Measurements from ENCODE around the gene ABHD1. TPM values are rescaled to one million over a fixed set of nuclear protein-coding genes. Genes with fewer than 3 reads are reported as not detected.

The ABHD1 gene
- total RNA-seq, 3 donors from 2014 or later (not counting 1 experiment from before 2014, with no cell fraction given), result 0.88 to 2.4 (median 1.2) TPM

- DNase-seq, result no peak
- WGBS (ENCODE audit: insufficient coverage), result 17% methylated on average over 54 of the region's 54 CpGs
- intact Hi-C loops (cut with micrococcal nuclease), result loop anchor here (1.0 to 10.0 kb wide), 4 partner anchors 16 to 125 kb away; partner anchors contain the start of genes AGBL5, ATRAID, OST4 and PREB
- no peaks in the 10 kb centered on the region for H3K27me3 Mint-ChIP-seq (ENCODE audit: low read depth in 2 of 2)
- H3K4me1 ChIP-seq (ENCODE audit: control insufficient read depth, insufficient read depth, low read length), result peaks cover 27% of the 10 kb centered on the region
- H3K27ac ChIP-seq (ENCODE audit: low read length), result peak within 1 kb of the TSS; percentile 82
- TF ChIP-seq, protein P1, sequence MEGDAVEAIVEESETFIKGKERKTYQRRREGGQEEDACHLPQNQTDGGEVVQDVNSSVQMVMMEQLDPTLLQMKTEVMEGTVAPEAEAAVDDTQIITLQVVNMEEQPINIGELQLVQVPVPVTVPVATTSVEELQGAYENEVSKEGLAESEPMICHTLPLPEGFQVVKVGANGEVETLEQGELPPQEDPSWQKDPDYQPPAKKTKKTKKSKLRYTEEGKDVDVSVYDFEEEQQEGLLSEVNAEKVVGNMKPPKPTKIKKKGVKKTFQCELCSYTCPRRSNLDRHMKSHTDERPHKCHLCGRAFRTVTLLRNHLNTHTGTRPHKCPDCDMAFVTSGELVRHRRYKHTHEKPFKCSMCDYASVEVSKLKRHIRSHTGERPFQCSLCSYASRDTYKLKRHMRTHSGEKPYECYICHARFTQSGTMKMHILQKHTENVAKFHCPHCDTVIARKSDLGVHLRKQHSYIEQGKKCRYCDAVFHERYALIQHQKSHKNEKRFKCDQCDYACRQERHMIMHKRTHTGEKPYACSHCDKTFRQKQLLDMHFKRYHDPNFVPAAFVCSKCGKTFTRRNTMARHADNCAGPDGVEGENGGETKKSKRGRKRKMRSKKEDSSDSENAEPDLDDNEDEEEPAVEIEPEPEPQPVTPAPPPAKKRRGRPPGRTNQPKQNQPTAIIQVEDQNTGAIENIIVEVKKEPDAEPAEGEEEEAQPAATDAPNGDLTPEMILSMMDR (IDR thresholded peaks at IDR 0.05), result peak; percentile 50
- H3K9me3 ChIP-seq (ENCODE audit: control insufficient read depth, insufficient read depth, low read length), result no peaks in the 10 kb centered on the region
- H3K9me3 Mint-ChIP-seq, result no peaks in the 10 kb centered on the region
- H3K27ac Mint-ChIP-seq, result peak within 1 kb of the TSS; percentile 79 to 87
- peak within 1 kb of the TSS; percentile 89 for H3K4me3 Mint-ChIP-seq
- H3K36me3 ChIP-seq (ENCODE audit: control insufficient read depth, insufficient read depth, low read length), result no peaks in the 10 kb centered on the region
- H3K4me3 ChIP-seq (ENCODE audit: low read length), result peak within 1 kb of the TSS; percentile 65
- H3K36me3 Mint-ChIP-seq, result no peaks in the 10 kb centered on the region
- peaks cover 16 to 24% of the 10 kb centered on the region in 2 donors for H3K4me1 Mint-ChIP-seq
- no peaks in the 10 kb centered on the region for H3K27me3 ChIP-seq (ENCODE audit: control insufficient read depth, insufficient read depth, low read length)
- no peak for ATAC-seq
Measured at GRCh38 chr2:27086724-27087593, 36.7 kb upstream of the ABHD1 start, which contains the start of gene KHK. KHK (plus strand) TSS chr2:27086772; CDS start chr2:27087260, 488 bp downstream.

- no peaks in the 10 kb centered on the region for H3K27me3 ChIP-seq (ENCODE audit: control insufficient read depth, insufficient read depth, low read length)
- peaks cover 16 to 24% of the 10 kb centered on the region in 2 donors for H3K4me1 Mint-ChIP-seq
- H3K4me3 Mint-ChIP-seq, result peak overlapping the region; percentile 89
- no peaks in the 10 kb centered on the region for H3K9me3 ChIP-seq (ENCODE audit: control insufficient read depth, insufficient read depth, low read length)
- H3K9me3 Mint-ChIP-seq, result no peaks in the 10 kb centered on the region
- no peak overlapping the region for H3K27ac Mint-ChIP-seq
- no peaks in the 10 kb centered on the region for H3K36me3 Mint-ChIP-seq
- peaks cover 23% of the 10 kb centered on the region for H3K4me1 ChIP-seq (ENCODE audit: control insufficient read depth, insufficient read depth, low read length)
- no peaks in the 10 kb centered on the region for H3K36me3 ChIP-seq (ENCODE audit: control insufficient read depth, insufficient read depth, low read length)
- H3K27me3 Mint-ChIP-seq (ENCODE audit: low read depth in 2 of 2), result no peaks in the 10 kb centered on the region
- WGBS (ENCODE audit: insufficient coverage), result 95% methylated on average over 5 of the region's 5 CpGs
- no peak overlapping the region for H3K4me3 ChIP-seq (ENCODE audit: low read length)
- ATAC-seq (no peak), DNase-seq (no peak)
- intact Hi-C loops (cut with micrococcal nuclease), result loop anchor here (5.0 to 10.0 kb wide), 2 partner anchors 47 to 124 kb away; partner anchors contain the start of genes ATRAID, PREB, PRR30 and SLC5A6
- TF ChIP-seq, protein P1 (IDR thresholded peaks at IDR 0.05), result no peak
- no peak overlapping the region for H3K27ac ChIP-seq (ENCODE audit: low read length)
Measured at GRCh38 chr2:27087823-27088410, 35.7 kb upstream of the ABHD1 start.

DNA sequence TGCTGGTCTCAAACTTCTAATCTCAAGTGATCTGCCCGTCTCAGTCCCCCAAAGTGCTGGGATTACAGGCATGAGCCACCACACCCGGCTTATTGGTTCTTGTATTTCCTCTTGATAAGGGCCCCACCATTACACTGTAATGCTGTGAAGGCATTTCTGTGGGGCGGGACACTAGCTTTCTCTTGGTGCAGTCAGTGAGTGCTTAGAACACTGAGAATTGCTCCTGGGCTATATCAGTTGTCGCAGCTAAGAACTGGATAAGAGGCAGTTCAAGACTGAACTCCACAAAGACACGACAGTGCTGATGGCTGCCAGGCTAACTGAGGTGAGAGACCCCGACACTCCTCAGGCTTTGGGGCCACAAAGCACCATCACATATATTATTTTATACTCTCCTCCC lies 35.0 kb upstream of the ABHD1 start:
- Mint-ChIP-seq H3K4me1 (peaks cover 16 to 24% of the 10 kb centered on the region in 2 donors), H3K36me3 (no peaks in the 10 kb centered on the region), H3K9me3 (no peaks in the 10 kb centered on the region), H3K4me3 (peak overlapping the region; percentile 61), H3K27me3 (ENCODE audit: low read depth in 2 of 2) (no peaks in the 10 kb centered on the region), H3K27ac (no peak overlapping the region)
- peaks cover 21% of the 10 kb centered on the region for H3K4me1 ChIP-seq (ENCODE audit: control insufficient read depth, insufficient read depth, low read length)
- ATAC-seq (no peak), DNase-seq (no peak)
- no peaks in the 10 kb centered on the region for H3K27me3 ChIP-seq (ENCODE audit: control insufficient read depth, insufficient read depth, low read length)
- no peak overlapping the region for H3K27ac ChIP-seq (ENCODE audit: low read length)
- no peaks in the 10 kb centered on the region for H3K36me3 ChIP-seq (ENCODE audit: control insufficient read depth, insufficient read depth, low read length)
- intact Hi-C loops (cut with micrococcal nuclease), result loop anchor here (5.0 to 10.0 kb wide), 2 partner anchors 46 to 124 kb away; partner anchors contain the start of genes ATRAID, PREB, PRR30 and SLC5A6
- TF ChIP-seq, protein P1 (IDR thresholded peaks at IDR 0.05), result no peak
- 92% methylated on average over 6 of the region's 6 CpGs for WGBS (ENCODE audit: insufficient coverage)
- H3K4me3 ChIP-seq (ENCODE audit: low read length), result no peak overlapping the region
- H3K9me3 ChIP-seq (ENCODE audit: control insufficient read depth, insufficient read depth, low read length), result no peaks in the 10 kb centered on the region
